Measurements from ENCODE around the gene BRINP3. TPM values are rescaled to one million over a fixed set of nuclear protein-coding genes. Genes with fewer than 3 reads are reported as not detected.

The BRINP3 gene
- total RNA-seq, 1 experiment from 2014 or later, result 0.25 TPM

GRCh38 chr1:190193508-190194115, 284.1 kb downstream of the BRINP3 start:
- no peak for DNase-seq (ENCODE audit: extremely low read depth, low read depth)

DNA sequence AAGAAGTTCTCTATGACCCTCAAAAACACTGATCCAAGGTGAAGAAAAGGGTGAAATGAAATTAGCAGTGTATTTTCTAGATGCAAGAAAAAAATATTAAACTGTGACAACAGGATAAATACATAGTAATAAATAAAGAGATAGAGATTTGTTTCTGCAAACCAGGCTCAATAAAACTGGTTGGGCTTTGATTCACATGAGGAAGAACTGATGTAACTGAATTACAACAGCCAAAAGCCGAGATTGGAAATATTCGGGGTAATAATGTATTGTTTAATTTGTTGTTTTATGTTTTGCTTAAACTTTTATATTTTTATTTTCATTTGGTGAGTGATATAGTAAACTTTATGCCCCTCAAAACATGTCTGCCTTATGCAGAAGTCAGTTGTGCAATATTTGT, 285.0 kb downstream of the BRINP3 start:
- no peak for DNase-seq (ENCODE audit: extremely low read depth, low read depth)

DNA sequence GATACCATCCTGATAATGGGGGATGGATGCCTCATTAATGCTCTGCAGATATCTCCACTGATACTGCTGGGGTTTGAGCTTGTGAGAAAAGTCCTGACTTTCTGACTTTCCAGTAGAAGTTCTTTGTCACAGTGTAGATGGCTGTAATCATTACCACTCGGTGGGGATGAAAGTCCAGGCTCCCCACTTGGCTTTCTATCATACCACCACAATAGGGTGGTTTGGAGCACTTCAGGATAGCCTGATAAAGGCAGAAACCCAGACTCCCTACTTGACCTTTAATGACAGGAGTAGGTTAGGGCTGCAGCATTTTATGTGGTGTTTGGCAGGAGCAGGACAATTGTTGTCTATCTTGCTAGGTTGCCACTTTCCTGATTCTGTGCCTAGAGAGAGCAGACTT, 294.1 kb downstream of the BRINP3 start:
- no peak for DNase-seq (ENCODE audit: extremely low read depth, low read depth)

DNA sequence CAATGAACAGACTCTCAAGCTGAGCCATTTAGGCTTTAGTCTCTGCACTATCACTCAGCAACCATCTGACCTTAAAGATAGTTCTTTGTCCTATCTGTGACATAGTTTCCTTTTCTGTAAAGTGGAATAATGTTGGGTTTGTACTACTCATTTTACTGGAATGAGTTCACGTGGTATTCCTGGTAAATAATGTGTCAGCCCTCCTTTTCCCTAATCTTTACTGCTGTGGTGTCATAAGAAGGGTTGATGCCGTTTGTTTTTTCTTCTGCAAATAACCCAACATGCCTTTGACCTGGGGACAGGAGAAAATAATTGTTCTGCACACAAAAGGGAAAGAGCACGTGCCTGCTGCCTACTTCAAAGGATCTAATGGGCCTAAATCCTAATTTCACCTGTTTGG, 297.8 kb downstream of the BRINP3 start:
- no peak for DNase-seq (ENCODE audit: extremely low read depth, low read depth)

DNA sequence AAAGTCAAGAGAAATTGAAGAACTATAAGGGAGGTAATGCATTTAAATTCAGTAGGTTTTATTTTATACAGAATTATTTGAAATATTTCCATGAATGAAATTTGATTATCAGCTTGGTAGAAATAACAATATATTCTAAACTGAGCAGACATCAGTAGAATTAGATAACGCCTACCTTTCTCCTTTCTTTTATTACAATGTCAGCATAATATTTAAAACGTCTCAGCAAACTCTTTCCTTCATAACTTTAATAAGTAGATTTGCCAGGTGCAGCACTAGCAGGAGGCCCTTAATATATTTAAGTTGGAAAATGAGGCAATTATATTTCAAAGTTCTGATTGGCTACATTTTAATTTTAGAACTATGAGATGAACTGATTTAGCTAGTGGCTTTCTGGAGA, 298.8 kb downstream of the BRINP3 start:
- no peak for DNase-seq (ENCODE audit: extremely low read depth, low read depth)

DNA sequence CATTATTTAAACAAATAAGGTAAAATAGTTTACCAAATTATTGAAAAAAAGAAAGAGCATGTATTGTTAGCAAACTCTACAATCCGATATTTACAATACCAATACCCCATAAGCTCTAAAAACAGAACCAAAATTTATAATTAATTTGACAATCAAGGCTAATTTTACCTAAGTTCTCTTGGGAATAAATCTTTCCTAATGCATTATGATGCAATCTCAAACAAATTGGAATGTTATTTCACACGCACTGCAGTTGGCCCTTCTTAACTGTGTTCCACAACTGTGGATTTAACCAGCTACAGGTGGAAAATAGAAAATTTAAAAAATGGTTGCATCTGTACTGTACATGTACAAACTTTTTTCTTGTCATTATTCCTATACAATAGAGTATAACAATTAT, 300.1 kb downstream of the BRINP3 start:
- no peak for DNase-seq (ENCODE audit: extremely low read depth, low read depth)

DNA sequence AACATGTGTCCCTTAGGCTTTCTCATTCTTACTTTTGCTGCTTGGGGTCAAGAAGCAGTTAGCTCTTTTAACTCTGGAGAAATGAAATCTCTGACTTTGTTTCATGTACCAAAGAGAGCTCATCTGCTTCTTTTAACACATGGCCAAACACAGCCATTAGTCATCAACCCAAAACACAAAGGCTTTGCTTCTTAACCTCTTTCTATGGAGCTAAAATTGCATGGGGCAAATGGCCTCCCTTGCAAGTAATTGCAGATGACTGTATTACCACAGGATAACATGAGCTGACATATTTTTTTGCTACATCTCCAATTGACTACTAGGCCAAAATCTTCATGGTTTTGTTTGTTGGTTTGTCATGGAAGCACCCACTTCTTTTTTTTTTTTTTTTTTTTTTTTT, 300.9 kb downstream of the BRINP3 start:
- no peak for DNase-seq (ENCODE audit: extremely low read depth, low read depth)

DNA sequence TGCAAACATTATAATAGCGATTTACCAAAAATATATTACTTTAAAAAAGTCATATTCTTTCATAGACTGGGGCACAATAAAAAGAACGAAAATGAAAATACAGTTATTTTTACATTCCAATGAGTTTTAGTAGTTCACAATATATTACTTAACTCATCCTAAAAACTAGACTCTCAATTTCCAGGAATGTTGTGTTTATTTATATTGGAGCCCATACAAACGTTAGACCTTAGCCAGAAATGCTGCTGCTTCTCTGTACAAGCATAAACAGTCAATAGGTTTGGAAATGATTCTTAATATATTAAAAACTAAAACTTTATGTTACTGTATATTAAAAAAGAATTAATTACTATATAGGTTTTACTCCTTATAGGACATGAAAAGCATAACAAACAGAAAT, 302.3 kb downstream of the BRINP3 start:
- no peak for DNase-seq (ENCODE audit: extremely low read depth, low read depth)

- DNase-seq (ENCODE audit: extremely low read depth, low read depth), result no peak
Measured at GRCh38 chr1:190172651-190173430, 304.8 kb downstream of the BRINP3 start.

- no peak for DNase-seq (ENCODE audit: extremely low read depth, low read depth)
Measured at GRCh38 chr1:190170321-190170720, 307.3 kb downstream of the BRINP3 start.

GRCh38 chr1:190169311-190170067, 308.2 kb downstream of the BRINP3 start:
- no peak for DNase-seq (ENCODE audit: extremely low read depth, low read depth)

DNA sequence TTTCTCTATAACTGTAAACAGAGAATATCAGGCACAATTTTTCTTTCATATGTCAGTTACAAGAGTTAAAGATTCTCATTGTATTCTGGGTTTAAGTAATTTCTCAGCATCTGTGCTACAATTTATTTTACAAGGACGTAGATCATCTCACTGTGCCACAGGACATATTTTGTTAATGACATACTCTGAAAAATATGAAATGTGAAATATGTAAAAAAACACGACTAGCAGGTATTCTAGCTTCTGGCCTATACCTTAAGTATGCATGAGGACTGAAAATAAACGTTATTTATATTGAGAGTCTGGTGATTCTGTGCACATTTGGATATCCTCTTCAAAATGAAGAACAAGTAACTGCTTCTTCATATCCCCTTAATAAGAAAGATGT, 308.8 kb downstream of the BRINP3 start:
- no peak for DNase-seq (ENCODE audit: extremely low read depth, low read depth)

- no peak for DNase-seq (ENCODE audit: extremely low read depth, low read depth)
Measured at GRCh38 chr1:190168116-190168892, 309.4 kb downstream of the BRINP3 start.

DNA sequence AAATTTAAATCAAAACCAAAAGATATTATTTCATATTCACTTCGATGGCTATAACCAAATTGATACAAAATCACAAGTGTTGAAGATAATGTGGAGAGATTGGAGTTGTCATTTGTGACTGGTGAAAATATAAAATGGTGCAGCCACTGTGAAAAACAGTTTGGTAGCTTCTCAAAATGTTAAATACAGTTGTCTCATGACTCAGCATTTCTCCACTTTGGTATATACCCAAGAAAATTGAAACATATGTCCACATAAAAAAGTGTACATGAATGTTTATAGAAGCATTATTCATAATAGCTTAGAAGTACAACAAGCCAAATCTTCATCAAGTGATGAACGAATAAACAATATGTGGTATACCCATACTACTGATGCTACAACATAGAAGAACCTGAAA, 318.5 kb downstream of the BRINP3 start:
- no peak for DNase-seq (ENCODE audit: extremely low read depth, low read depth)

- no peak for DNase-seq (ENCODE audit: extremely low read depth, low read depth)
Measured at GRCh38 chr1:190154744-190155143, 322.9 kb downstream of the BRINP3 start.

- no peak for DNase-seq (ENCODE audit: extremely low read depth, low read depth)
Measured at GRCh38 chr1:190147616-190148015, 330.0 kb downstream of the BRINP3 start.

- no peak for DNase-seq (ENCODE audit: extremely low read depth, low read depth)
Measured at GRCh38 chr1:190144650-190145049, 333.0 kb downstream of the BRINP3 start.

DNA sequence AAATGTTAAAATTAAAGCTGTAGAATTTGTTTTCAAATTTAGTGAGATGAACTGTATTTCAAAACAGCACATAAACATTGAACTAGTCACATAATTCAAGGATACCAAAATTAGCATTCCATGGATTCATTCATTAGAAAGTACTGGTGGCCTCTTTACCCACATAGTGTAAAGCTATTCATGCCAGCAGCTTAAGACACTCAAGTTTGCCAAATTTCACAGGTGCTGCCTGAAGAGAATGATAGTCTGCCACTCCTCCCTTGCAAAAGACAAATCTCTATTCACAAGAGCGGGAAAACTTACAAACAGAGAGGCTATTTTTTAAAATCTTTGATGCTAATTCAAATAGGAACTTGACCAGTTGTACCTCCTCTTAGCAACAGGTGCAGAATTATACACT, 337.0 kb downstream of the BRINP3 start:
- no peak for DNase-seq (ENCODE audit: extremely low read depth, low read depth)

GRCh38 chr1:190138702-190139101, 339.0 kb downstream of the BRINP3 start:
- DNase-seq (ENCODE audit: extremely low read depth, low read depth), result no peak

- DNase-seq (ENCODE audit: extremely low read depth, low read depth), result no peak
Measured at GRCh38 chr1:190138266-190138665, 339.4 kb downstream of the BRINP3 start.

DNA sequence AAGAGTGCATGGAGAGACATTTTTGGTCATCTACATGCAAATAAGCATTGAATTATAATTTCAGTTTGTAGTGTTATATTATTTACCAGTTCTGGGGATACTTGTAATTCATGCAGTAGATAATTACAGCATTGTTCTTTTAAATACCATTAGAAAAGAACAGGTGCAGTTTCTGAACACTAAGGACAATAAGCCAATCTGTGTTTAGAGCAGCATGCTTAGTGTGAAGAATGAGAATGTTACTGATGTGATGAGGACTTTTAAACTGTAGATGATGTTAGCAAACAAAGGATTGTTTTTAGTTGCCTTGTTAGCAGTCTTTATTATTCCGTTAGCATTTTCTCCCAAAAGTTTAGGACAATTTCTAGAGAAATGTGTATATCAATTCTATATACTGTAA, 348.3 kb downstream of the BRINP3 start:
- DNase-seq (ENCODE audit: extremely low read depth, low read depth), result no peak
